GM12801 (cell line): Measurements from ENCODE around the gene MYO5C.

ENCODE experiments used
- TF ChIP-seq, protein P1 (sequence below): IDR thresholded peaks from one replicate; pipeline ENCODE4 v1.5.1; 2011; ENCODE audit warnings: control low read depth; ENCODE audit not compliant: insufficient read length; ENCODE audit errors: extremely low read depth

MYO5C gene

DNA sequence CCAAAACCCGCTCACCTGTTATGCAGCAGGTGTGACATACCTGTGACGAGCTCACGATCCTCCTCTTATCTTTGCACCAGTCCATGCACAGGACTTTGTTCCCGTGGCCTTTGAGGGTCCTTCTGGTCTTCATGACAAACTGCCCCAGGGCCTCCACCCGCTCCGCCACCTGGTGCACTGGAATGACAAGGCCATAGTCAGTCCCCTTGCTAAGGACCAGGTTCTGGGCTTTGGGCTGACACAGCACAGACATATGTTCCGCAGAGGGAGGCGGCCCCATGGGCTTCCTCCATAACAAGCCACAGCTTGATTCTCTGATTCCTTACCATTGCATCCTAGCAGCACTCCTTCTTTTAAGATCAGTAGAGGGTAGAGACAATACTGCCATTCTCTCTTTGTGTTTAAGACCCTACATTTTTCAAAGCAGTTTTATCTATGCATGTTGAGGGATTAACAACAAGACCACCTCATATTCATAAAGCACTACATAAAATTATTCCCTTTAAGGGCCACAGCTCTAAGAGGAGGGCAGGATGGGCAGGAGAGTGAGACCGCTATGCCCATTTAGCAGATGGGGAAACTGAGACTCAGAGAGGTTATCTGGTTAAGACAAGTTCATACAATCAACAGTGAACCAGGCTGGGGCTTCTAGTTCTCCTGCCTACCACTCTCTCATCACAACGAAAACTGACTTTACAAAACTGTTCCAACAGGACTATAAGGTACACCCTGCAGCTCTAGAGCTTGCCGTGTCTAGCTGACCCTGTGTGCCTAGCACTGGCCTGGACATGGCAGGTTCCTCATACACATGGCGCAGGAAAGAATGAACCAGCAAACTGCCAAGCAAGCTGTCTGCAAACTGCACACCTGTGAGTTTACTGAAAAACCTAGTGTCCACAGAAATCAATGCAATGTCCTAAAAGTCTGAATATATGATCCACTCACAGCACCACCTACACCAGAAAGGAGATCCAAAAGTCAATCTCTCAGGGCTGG lies 141.4 kb downstream of the MYO5C start:
- TF ChIP-seq, protein P1, sequence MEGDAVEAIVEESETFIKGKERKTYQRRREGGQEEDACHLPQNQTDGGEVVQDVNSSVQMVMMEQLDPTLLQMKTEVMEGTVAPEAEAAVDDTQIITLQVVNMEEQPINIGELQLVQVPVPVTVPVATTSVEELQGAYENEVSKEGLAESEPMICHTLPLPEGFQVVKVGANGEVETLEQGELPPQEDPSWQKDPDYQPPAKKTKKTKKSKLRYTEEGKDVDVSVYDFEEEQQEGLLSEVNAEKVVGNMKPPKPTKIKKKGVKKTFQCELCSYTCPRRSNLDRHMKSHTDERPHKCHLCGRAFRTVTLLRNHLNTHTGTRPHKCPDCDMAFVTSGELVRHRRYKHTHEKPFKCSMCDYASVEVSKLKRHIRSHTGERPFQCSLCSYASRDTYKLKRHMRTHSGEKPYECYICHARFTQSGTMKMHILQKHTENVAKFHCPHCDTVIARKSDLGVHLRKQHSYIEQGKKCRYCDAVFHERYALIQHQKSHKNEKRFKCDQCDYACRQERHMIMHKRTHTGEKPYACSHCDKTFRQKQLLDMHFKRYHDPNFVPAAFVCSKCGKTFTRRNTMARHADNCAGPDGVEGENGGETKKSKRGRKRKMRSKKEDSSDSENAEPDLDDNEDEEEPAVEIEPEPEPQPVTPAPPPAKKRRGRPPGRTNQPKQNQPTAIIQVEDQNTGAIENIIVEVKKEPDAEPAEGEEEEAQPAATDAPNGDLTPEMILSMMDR: no peak

DNA sequence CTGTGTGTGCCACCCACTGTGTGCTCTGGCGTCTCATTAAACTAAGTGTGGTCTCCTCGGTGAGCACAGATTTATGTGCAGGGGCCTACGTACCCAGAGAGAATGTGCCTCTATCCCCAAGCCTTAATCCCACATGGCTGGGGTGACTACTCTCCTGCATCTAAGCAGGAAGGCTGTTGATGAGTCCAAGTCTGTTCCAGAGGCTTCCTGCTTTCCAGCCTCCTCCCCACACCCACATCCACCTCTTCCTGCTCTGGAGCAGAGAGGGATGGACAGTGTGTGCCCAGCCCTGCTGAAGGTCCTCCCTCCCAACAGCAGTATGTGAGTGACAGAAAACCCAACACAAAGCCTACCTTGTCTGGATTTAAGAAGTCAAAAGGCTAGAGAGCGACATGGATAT lies 144.3 kb downstream of the MYO5C start:
- TF ChIP-seq, protein P1: no peak

DNA sequence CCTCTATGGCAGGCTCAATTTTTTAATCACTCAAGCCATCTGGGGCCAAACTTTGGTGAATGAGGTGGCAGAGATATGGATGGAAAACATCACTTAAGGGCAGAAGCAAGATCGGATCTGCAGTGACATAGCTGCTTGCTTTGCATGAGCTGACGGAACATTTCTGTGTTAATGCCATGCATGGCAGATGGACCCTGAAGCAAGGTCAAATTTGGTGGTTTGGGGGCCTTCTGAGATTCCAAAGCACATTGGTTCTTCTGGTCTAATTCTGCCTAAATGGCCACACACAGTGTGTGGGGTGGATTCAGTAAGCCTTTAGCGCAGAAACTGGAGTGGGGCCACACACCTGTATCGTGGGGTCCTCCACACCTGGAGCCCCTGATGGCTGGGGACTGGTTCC lies 144.7 kb downstream of the MYO5C start:
- TF ChIP-seq, protein P1: no peak

DNA sequence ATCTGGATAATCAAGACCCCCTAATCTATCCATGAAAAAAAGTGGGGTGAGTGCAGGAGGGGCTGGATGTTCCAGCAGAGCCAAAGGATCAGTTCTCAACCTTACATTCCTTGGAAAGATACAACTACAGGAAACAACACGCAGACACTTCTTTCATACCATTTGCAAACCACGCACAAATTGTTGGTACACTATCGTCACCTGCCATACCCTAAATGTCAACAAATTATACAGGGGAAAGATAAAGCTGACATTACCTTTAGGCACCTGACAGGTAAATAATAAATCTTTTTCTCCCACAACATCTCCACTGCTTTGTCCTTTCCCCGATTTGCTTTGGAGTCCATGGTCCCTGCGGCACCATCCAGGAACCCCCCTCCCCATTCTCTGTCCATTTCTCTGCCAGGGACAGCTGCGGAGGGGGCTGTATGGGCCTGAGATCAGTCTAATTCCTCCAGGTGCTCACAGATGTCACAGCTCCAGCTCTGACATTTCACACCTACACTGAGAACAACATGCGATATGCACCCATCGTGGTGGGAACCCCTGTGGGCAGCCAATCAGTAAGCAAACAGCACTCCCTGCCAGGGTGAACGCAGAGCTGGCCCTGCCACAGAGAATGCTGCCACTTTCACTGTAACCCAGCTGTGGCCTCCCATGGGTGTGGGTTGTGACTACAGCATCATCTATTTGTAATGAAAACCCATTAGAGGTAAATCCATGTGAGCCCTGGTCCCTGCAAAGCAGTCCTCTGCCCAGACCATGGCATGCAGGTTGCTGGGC lies 145.4 kb downstream of the MYO5C start:
- TF ChIP-seq, protein P1: no peak

DNA sequence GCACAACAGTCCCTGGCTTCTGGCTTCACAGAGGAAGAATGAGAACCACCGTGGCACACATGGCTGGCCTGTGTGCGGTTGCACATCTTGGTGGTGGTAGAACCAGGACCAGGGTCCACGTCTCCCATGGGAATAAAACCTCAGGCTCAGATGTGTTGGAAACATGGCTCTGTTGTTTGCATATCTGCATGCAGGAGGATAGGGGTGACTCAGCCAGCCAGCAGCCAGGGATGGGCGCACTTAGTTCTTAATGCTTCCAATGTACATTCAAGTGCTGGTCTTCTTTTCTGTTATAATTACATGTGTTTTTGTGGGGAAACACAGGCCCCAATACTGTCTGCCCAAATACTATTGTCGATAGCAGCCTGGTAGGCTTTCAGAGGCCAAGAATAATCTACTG lies 147.2 kb downstream of the MYO5C start:
- TF ChIP-seq, protein P1: no peak

DNA sequence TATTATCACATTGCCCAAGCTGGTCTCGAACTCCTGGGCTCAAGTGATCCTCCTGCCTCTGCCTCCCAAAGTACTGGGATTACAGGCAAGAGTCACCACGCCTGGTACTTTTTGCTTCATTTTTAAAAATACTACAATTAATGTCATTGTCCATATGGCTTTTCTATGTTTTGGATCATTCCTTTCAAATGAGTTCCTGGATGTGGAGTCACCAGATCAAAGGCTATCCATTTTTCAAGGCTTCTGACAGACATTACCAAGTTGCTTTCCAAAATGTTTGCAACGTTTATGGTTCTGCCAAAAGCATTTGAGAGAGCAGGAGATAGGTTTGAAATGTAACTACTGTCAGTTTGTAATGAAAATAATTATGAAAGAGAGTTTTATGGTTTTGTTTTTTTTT lies 148.8 kb downstream of the MYO5C start:
- TF ChIP-seq, protein P1: no peak

DNA sequence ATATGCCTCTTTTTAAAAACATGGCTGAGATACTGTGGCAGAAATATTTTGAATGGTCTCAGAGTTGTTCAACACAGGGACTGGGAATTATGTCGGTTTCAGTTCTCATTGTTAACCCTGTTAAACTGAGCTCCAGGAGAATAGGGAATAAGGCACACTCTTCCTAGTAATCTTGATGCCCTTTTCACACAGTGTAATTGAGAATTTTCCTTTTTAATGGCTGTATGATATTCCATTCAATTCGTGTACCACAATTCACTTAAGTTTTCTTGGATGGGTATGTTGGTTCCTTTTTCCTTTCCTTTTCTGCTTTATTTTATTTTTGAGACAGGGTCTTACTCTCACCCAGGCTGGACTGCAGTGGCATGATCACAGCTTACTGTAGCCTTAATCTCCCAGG lies 149.3 kb downstream of the MYO5C start:
- TF ChIP-seq, protein P1: no peak
